Sigmoid colon (tissue), 4 donors: Measurements from ENCODE around the gene CSTF1.

ENCODE experiments used
- EP300 ChIP-seq, 4 donors: sonication (generic); formaldehyde crosslinking; IDR thresholded peaks; one replicate each; pipeline ENCODE4 v1.6.1; 2017; ENCODE audit warnings: antibody characterized with exemption in 4 of 4
- POLR2AphosphoS5 ChIP-seq, 4 donors: sonication (generic); formaldehyde crosslinking; IDR thresholded peaks; one replicate each; pipeline ENCODE4 v1.6.1; 2017; ENCODE audit warnings: antibody characterized with exemption in 4 of 4
- TF ChIP-seq, protein P1 (sequence below), 4 experiments: fragments of 450-650 bp in 3 of 4; fragments of 200-600 bp in 1 of 4; IDR thresholded peaks; one replicate each; pipeline ENCODE4 v1.5.1; 2016 to 2019; ENCODE audit warnings: antibody characterized with exemption in 4 of 4, mild to moderate bottlenecking in 3 of 4, moderate library complexity in 2 of 4

- TF ChIP-seq POLR2AphosphoS5 (IDR thresholded peaks at IDR 0.05): no peak
- no peak for TF ChIP-seq EP300 (IDR thresholded peaks at IDR 0.05)
- TF ChIP-seq, protein P1, sequence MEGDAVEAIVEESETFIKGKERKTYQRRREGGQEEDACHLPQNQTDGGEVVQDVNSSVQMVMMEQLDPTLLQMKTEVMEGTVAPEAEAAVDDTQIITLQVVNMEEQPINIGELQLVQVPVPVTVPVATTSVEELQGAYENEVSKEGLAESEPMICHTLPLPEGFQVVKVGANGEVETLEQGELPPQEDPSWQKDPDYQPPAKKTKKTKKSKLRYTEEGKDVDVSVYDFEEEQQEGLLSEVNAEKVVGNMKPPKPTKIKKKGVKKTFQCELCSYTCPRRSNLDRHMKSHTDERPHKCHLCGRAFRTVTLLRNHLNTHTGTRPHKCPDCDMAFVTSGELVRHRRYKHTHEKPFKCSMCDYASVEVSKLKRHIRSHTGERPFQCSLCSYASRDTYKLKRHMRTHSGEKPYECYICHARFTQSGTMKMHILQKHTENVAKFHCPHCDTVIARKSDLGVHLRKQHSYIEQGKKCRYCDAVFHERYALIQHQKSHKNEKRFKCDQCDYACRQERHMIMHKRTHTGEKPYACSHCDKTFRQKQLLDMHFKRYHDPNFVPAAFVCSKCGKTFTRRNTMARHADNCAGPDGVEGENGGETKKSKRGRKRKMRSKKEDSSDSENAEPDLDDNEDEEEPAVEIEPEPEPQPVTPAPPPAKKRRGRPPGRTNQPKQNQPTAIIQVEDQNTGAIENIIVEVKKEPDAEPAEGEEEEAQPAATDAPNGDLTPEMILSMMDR (IDR thresholded peaks at IDR 0.05): no peak
Measured at GRCh38 chr20:56389807-56390206, 2.6 kb upstream of the CSTF1 start.
